Adrenal gland (tissue), 12 donors: Measurements from ENCODE around the gene NLRC5. TPM values are rescaled to one million over a fixed set of nuclear protein-coding genes. Genes with fewer than 3 reads are reported as not detected.

Experiments used
- DNase-seq, 7 donors: peaks; one replicate each; pipeline ENCODE4 v3.0.0-alpha.2; 2019 to 2020
- H3K27ac ChIP-seq, 5 donors: fragments of 200-600 bp; sonication (generic) in 4 of 5; 1 replicate in 3 of 5; 2 replicates in 2 of 5; pipeline versions ENCODE4 v1.5.1 to v1.8.0; 2016 to 2020; ENCODE audit warnings: mild to moderate bottlenecking in 1 of 5
- H3K27me3 ChIP-seq: fragments of 200-600 bp; 2 replicates; pipeline ENCODE4 v1.8.0; 2021
- H3K36me3 ChIP-seq, 2 donors: fragments of 200-600 bp; replicated peaks in 1 of 2; 1 replicate in 1 of 2; 2 replicates in 1 of 2; pipeline versions ENCODE4 v1.5.1 to v1.8.0; 2018 to 2022
- H3K4me1 ChIP-seq, 2 donors: fragments of 200-600 bp; replicated peaks in 1 of 2; 1 replicate in 1 of 2; 2 replicates in 1 of 2; pipeline versions ENCODE4 v1.5.1 to v1.8.0; 2018 to 2021
- H3K4me3 ChIP-seq, 4 donors: fragments of 200-600 bp; sonication (generic) in 3 of 4; one replicate each; pipeline ENCODE4 v1.5.1; 2016 to 2018
- H3K9me3 ChIP-seq, 3 donors: fragments of 200-600 bp; sonication (generic) in 1 of 3; replicated peaks in 1 of 3; 1 replicate in 2 of 3; 2 replicates in 1 of 3; pipeline versions ENCODE4 v1.5.1 to v1.8.0; 2016 to 2021
- CTCF ChIP-seq, 6 experiments: fragments of 450-650 bp in 4 of 6; fragments of 200-600 bp in 2 of 6; sonication (generic) in 1 of 6; IDR thresholded peaks; 1 replicate in 5 of 6; 2 replicates in 1 of 6; pipeline versions ENCODE4 v1.5.1 to v1.8.0; 2016 to 2021; ENCODE audit warnings: antibody characterized with exemption in 6 of 6, mild to moderate bottlenecking in 2 of 6, moderate library complexity in 1 of 6
- POLR2A ChIP-seq, 2 donors: fragments of 450-650 bp; IDR thresholded peaks; one replicate each; pipeline ENCODE4 v1.6.1; 2017; ENCODE audit warnings: antibody characterized with exemption in 2 of 2, mild to moderate bottlenecking in 2 of 2, moderate library complexity in 1 of 2
- WGBS, 4 donors: extraction: QIAGEN DNeasy Blood & Tissue Kit in 2 of 4; methylation state at CpG; one replicate each; pipeline versions ENCODE4 v1.1.5 to v1.1.7; 2013 to 2017; 5-methylcytosine and 5-hydroxymethylcytosine counted together
- intact Hi-C, 2 donors: fragments of 100-400 bp; cut with DNase I; formaldehyde crosslinking; loops; one replicate each; pipeline versions ENCODE4 v1.14.1 to v1.15.0; 2022 to 2023
- polyA plus RNA-seq, 3 donors: library from polyadenylated mRNA; stranded (reverse); fragments of 200-250 nt in 2 of 3; fragments of 350-450 nt in 1 of 3; fragmentation: Illumina TruSeq in 1 of 3; extraction: RNeasy Lipid Tissue Mini Kit (QIAGEN cat#74804) in 1 of 3; gene quantifications; one replicate each; pipeline ENCODE4 v1.2.3, GENCODE V29; 2013 to 2014
- total RNA-seq, 9 donors: library from RNA; depleted of rRNA in 4 of 9; stranded (reverse); fragments of >200 nt in 4 of 9; fragments of 120-200 nt in 1 of 9; fragmentation: NEBNext Ultra II Directional in 1 of 9; extraction: Animal tissue kit (Norgen Biotek cat#: 25700) in 1 of 9; gene quantifications; one replicate each; pipeline versions ENCODE4 v1.1.0 to v1.2.4, GENCODE V29; 2013 to 2023
- donor health status: healthy with polysubstance abuse.
- donor health status: Bipolar disorder and iron deficiency.
- donor health status: DM: yes; HTN: yes; CAD: no.
- donor health status: DM: no; HTN: no; CAD: no.
- donor health status: DM: no; HTN: no; CAD: no.
- donor health status: DM: yes; HTN: yes; CAD: no.

The NLRC5 gene
- total and polyA plus RNA-seq, 12 donors = 6.0 to 89.0 (median 26.6) TPM

- no peaks in the 10 kb centered on the region for H3K9me3 ChIP-seq
- H3K27ac ChIP-seq = no peak overlapping the region
- no peak overlapping the region for H3K4me3 ChIP-seq
- TF ChIP-seq POLR2A (IDR thresholded peaks at IDR 0.05) (no peak), CTCF (IDR thresholded peaks at IDR 0.05) (no peak)
- H3K36me3 ChIP-seq = peaks cover 0 to 16% of the 10 kb centered on the region in 2 donors
- intact Hi-C loops = loop anchor here (5.0 kb wide), 1 partner anchor 83 kb away; the partner anchor contains the start of gene SLC12A3 (in 2 of the 2)
- WGBS, 4 donors = 86 to 94% (median 88%) methylated on average over 4 to 7 of the region's 7 CpGs
- no peak for DNase-seq
- peaks cover 0 to under 1% of the 10 kb centered on the region in 2 donors for H3K4me1 ChIP-seq
- H3K27me3 ChIP-seq = no peaks in the 10 kb centered on the region
These were observed 38.9 kb upstream of the NLRC5 start for GRCh38 chr16:56950455-56950854.

- intact Hi-C loops = loop anchor here (5.0 kb wide), 1 partner anchor 84 kb away; the partner anchor contains the start of gene SLC12A3 (in 2 of the 2)
- Histone ChIP-seq H3K4me1 (no peaks in the 10 kb centered on the region), H3K27ac (peak overlapping the region in 1 of 5 donors; percentile 26), H3K27me3 (no peaks in the 10 kb centered on the region), H3K36me3 (peaks cover 0 to 13% of the 10 kb centered on the region in 2 donors), H3K9me3 (no peaks in the 10 kb centered on the region), H3K4me3 (no peak overlapping the region)
- DNase-seq = peak in 6 of 7 donors; percentile 35 to 73 (median 52)
- no peak for TF ChIP-seq POLR2A (IDR thresholded peaks at IDR 0.05)
- TF ChIP-seq CTCF (IDR thresholded peaks at IDR 0.05) = peak in 5 of 6 experiments; percentile 19 to 59 (median 52)
- WGBS, 4 donors = 60 to 70% (median 68%) methylated on average over 15 of the region's 15 CpGs
These were observed 38.2 kb upstream of the NLRC5 start for GRCh38 chr16:56950881-56951771.

GRCh38 chr16:56953006-56953405, 36.4 kb upstream of the NLRC5 start:
- no peak overlapping the region for H3K4me3 ChIP-seq
- WGBS, 4 donors = 69 to 93% (median 74%) methylated on average over 6 of the region's 6 CpGs
- intact Hi-C loops = loop anchor here (5.0 kb wide), 1 partner anchor 86 kb away; the partner anchor contains the start of gene SLC12A3 (in 2 of the 2)
- no peak for TF ChIP-seq CTCF (IDR thresholded peaks at IDR 0.05)
- no peak for TF ChIP-seq POLR2A (IDR thresholded peaks at IDR 0.05)
- no peak overlapping the region for H3K27ac ChIP-seq
- H3K9me3 ChIP-seq = no peaks in the 10 kb centered on the region
- no peaks in the 10 kb centered on the region for H3K27me3 ChIP-seq
- DNase-seq = no peak
- no peaks in the 10 kb centered on the region for H3K36me3 ChIP-seq
- no peaks in the 10 kb centered on the region for H3K4me1 ChIP-seq

GRCh38 chr16:56956076-56956475, 33.3 kb upstream of the NLRC5 start:
- Histone ChIP-seq H3K27ac (no peak overlapping the region), H3K9me3 (no peaks in the 10 kb centered on the region), H3K27me3 (no peaks in the 10 kb centered on the region), H3K36me3 (no peaks in the 10 kb centered on the region), H3K4me3 (no peak overlapping the region), H3K4me1 (peaks cover 9 to 10% of the 10 kb centered on the region in 2 donors)
- TF ChIP-seq POLR2A (IDR thresholded peaks at IDR 0.05) (no peak), CTCF (IDR thresholded peaks at IDR 0.05) (no peak)
- DNase-seq = no peak
- intact Hi-C loops = no loop called here
- whole genome bisulfite sequencing, 4 donors = 80 to 91% (median 83%) methylated on average over 4 of the region's 4 CpGs
